NT2/D1 (cell line): Measurements from ENCODE around the gene RYR2.

Source experiments
- DNase-seq: peaks from one replicate; pipeline ENCODE4 v3.0.0-alpha.2; 2011; ENCODE audit warnings: low read depth, low spot score
- H3K27me3 ChIP-seq: 2 replicates; pipeline ENCODE4 v1.6.0; 2011; ENCODE audit warnings: mild to moderate bottlenecking; ENCODE audit not compliant: insufficient read length, insufficient read depth
- H3K36me3 ChIP-seq: 2 replicates; pipeline ENCODE4 v1.6.1; 2011; ENCODE audit warnings: mild to moderate bottlenecking, low read length, mixed read lengths; ENCODE audit not compliant: insufficient read depth, insufficient read length
- H3K4me1 ChIP-seq: 2 replicates; pipeline ENCODE4 v1.5.1; 2011; ENCODE audit not compliant: insufficient read depth, insufficient read length
- H3K4me3 ChIP-seq: 2 replicates; pipeline ENCODE4 v1.5.1; 2011; ENCODE audit warnings: low read depth; ENCODE audit not compliant: insufficient read length
- H3K9ac ChIP-seq: 2 replicates; pipeline ENCODE4 v1.6.0; 2011; ENCODE audit warnings: low read depth; ENCODE audit not compliant: insufficient read length
- H3K9me3 ChIP-seq: 2 replicates; pipeline ENCODE4 v1.5.1; 2011; ENCODE audit warnings: mild to moderate bottlenecking, low read length; ENCODE audit not compliant: insufficient read depth
- SUZ12 ChIP-seq: IDR thresholded peaks from 2 replicates; pipeline ENCODE4 v1.6.1; 2011; ENCODE audit not compliant: insufficient read length, insufficient read depth; ENCODE audit errors: extremely low read depth
- YY1 ChIP-seq: IDR thresholded peaks from 2 replicates; pipeline ENCODE4 v1.6.1; 2011; ENCODE audit not compliant: insufficient read length, insufficient read depth
- ZNF274 ChIP-seq: IDR thresholded peaks from 2 replicates; pipeline ENCODE4 v1.6.1; 2011; ENCODE audit warnings: mild to moderate bottlenecking, low read depth, low read length

The RYR2 gene

GRCh38 chr1:237610157-237610556 lies 568.2 kb downstream of the RYR2 start:
- TF ChIP-seq ZNF274 (no peak), SUZ12 (no peak), YY1 (no peak)
- no peak overlapping the region for H3K9ac ChIP-seq
- H3K4me1 ChIP-seq = no peaks in the 10 kb centered on the region
- H3K36me3 ChIP-seq = peaks cover 6% of the 10 kb centered on the region
- DNase-seq = no peak
- H3K27me3 ChIP-seq = no peaks in the 10 kb centered on the region
- H3K9me3 ChIP-seq = peaks cover 7% of the 10 kb centered on the region; the same call in 1 of the 2 replicates
- no peak overlapping the region for H3K4me3 ChIP-seq

- Histone ChIP-seq H3K4me3 (no peak overlapping the region), H3K36me3 (peaks cover 10% of the 10 kb centered on the region), H3K4me1 (no peaks in the 10 kb centered on the region), H3K27me3 (no peaks in the 10 kb centered on the region), H3K9me3 (peaks cover 6% of the 10 kb centered on the region; the same call in 1 of the 2 replicates), H3K9ac (no peak overlapping the region)
- no peak for DNase-seq
- TF ChIP-seq SUZ12 (no peak), YY1 (no peak), ZNF274 (no peak)
These were observed 572.0 kb downstream of the RYR2 start for GRCh38 chr1:237613984-237614383.

GRCh38 chr1:237619553-237619952 lies 577.6 kb downstream of the RYR2 start:
- H3K36me3 ChIP-seq = peaks cover 4% of the 10 kb centered on the region
- no peaks in the 10 kb centered on the region for H3K4me1 ChIP-seq
- no peak overlapping the region for H3K4me3 ChIP-seq
- H3K9me3 ChIP-seq = peaks cover 19% of the 10 kb centered on the region
- TF ChIP-seq SUZ12 = no peak
- TF ChIP-seq ZNF274 = no peak
- TF ChIP-seq YY1 = no peak
- no peaks in the 10 kb centered on the region for H3K27me3 ChIP-seq
- H3K9ac ChIP-seq = no peak overlapping the region
- DNase-seq = no peak

- no peak overlapping the region for H3K9ac ChIP-seq
- H3K9me3 ChIP-seq = no peaks in the 10 kb centered on the region
- H3K4me3 ChIP-seq = no peak overlapping the region
- TF ChIP-seq YY1 = no peak
- TF ChIP-seq ZNF274 = no peak
- no peak for TF ChIP-seq SUZ12
- DNase-seq = no peak
- no peaks in the 10 kb centered on the region for H3K36me3 ChIP-seq
- H3K27me3 ChIP-seq = no peaks in the 10 kb centered on the region
- H3K4me1 ChIP-seq = no peaks in the 10 kb centered on the region
These were observed 592.9 kb downstream of the RYR2 start for GRCh38 chr1:237634922-237635321.

GRCh38 chr1:237638555-237638954 lies 596.6 kb downstream of the RYR2 start:
- Histone ChIP-seq H3K27me3 (no peaks in the 10 kb centered on the region), H3K36me3 (no peaks in the 10 kb centered on the region), H3K4me1 (no peaks in the 10 kb centered on the region), H3K4me3 (no peak overlapping the region), H3K9me3 (no peaks in the 10 kb centered on the region), H3K9ac (no peak overlapping the region)
- no peak for DNase-seq
- TF ChIP-seq YY1 = no peak
- TF ChIP-seq ZNF274 = no peak
- TF ChIP-seq SUZ12 = no peak

- no peak for TF ChIP-seq SUZ12
- no peak for TF ChIP-seq ZNF274
- no peaks in the 10 kb centered on the region for H3K36me3 ChIP-seq
- H3K4me3 ChIP-seq = no peak overlapping the region
- no peaks in the 10 kb centered on the region for H3K27me3 ChIP-seq
- no peaks in the 10 kb centered on the region for H3K9me3 ChIP-seq
- no peak for DNase-seq
- H3K4me1 ChIP-seq = no peaks in the 10 kb centered on the region
- H3K9ac ChIP-seq = no peak overlapping the region
These were observed 598.2 kb downstream of the RYR2 start for GRCh38 chr1:237640011-237640671.

- no peaks in the 10 kb centered on the region for H3K36me3 ChIP-seq
- TF ChIP-seq YY1 (no peak), ZNF274 (no peak), SUZ12 (no peak)
- no peak overlapping the region for H3K4me3 ChIP-seq
- no peak overlapping the region for H3K9ac ChIP-seq
- no peaks in the 10 kb centered on the region for H3K9me3 ChIP-seq
- DNase-seq = no peak
- no peaks in the 10 kb centered on the region for H3K4me1 ChIP-seq
- H3K27me3 ChIP-seq = no peaks in the 10 kb centered on the region
These were observed 599.0 kb downstream of the RYR2 start for GRCh38 chr1:237640966-237641365.
